DMS 273 treated with DMSO at 0.1 percent for 48 hours (cell line): Measurements from ENCODE around the gene OR8B12.

Source experiments
- DNase-seq: peaks from one replicate; lab custom pipeline; 2025; lab: John Stamatoyannopoulos, UW

The OR8B12 gene

GRCh38 chr11:124543554-124543953 is at the start of gene OR8B12:
TSS of gene OR8B12 (minus strand) at chr11:124543654. CDS start at chr11:124543654, 0 bp downstream.
- DNase-seq, result no peak

- no peak for DNase-seq
Measured at GRCh38 chr11:124592627-124593026, 49.2 kb upstream of the OR8B12 start.

- DNase-seq, result no peak
Measured at GRCh38 chr11:124591430-124591829, 48.0 kb upstream of the OR8B12 start.

- no peak for DNase-seq
Measured at GRCh38 chr11:124586238-124586860, 42.9 kb upstream of the OR8B12 start.

GRCh38 chr11:124584681-124585372 is 41.4 kb upstream of the OR8B12 start:
- DNase-seq, result no peak

- no peak for DNase-seq
Measured at GRCh38 chr11:124583781-124584180, 40.3 kb upstream of the OR8B12 start.

GRCh38 chr11:124582565-124582964 is 39.1 kb upstream of the OR8B12 start:
- DNase-seq, result no peak

GRCh38 chr11:124581817-124582216 is 38.4 kb upstream of the OR8B12 start:
- DNase-seq, result no peak

- no peak for DNase-seq
Measured at GRCh38 chr11:124578761-124579160, 35.3 kb upstream of the OR8B12 start.

- DNase-seq, result no peak
Measured at GRCh38 chr11:124577716-124578427, 34.4 kb upstream of the OR8B12 start.

- DNase-seq, result no peak
Measured at GRCh38 chr11:124570160-124570559, 26.7 kb upstream of the OR8B12 start.

GRCh38 chr11:124569697-124570096 is 26.2 kb upstream of the OR8B12 start, which contains the start of gene OR8A1:
TSS of gene OR8A1 (plus strand) at chr11:124569997. CDS start at chr11:124570120, 123 bp downstream.
- no peak for DNase-seq

- DNase-seq, result no peak
Measured at GRCh38 chr11:124556828-124557227, 13.4 kb upstream of the OR8B12 start.

GRCh38 chr11:124551987-124552386 is 8.5 kb upstream of the OR8B12 start:
- no peak for DNase-seq

- no peak for DNase-seq
Measured at GRCh38 chr11:124551189-124551588, 7.7 kb upstream of the OR8B12 start.

GRCh38 chr11:124543145-124543544 is 309 bp downstream of the OR8B12 start:
- no peak for DNase-seq

GRCh38 chr11:124541204-124541603 is 2.2 kb downstream of the OR8B12 start:
- no peak for DNase-seq

GRCh38 chr11:124538019-124538418 is 5.4 kb downstream of the OR8B12 start:
- no peak for DNase-seq

GRCh38 chr11:124536520-124536919 is 6.9 kb downstream of the OR8B12 start:
- DNase-seq, result no peak

GRCh38 chr11:124535552-124536232 is 7.8 kb downstream of the OR8B12 start:
- DNase-seq, result no peak

- no peak for DNase-seq
Measured at GRCh38 chr11:124534051-124534450, 9.4 kb downstream of the OR8B12 start.

- DNase-seq, result no peak
Measured at GRCh38 chr11:124533626-124534025, 9.8 kb downstream of the OR8B12 start.

GRCh38 chr11:124520550-124520854 is 23.0 kb downstream of the OR8B12 start:
- no peak for DNase-seq
